A549 (cell line): ENCODE results near the gene LEFTY1. TPM values are rescaled to one million over a fixed set of nuclear protein-coding genes. Genes with fewer than 3 reads are reported as not detected.

ENCODE experiments used
- ATAC-seq, 2 experiments: fragments of 200-7000 bp in 1 of 2; fragments of >200 bp in 1 of 2; cut with Nextera tagmentation in 1 of 2; cut with Tn5 transposase in 1 of 2; 3 replicates each; pipeline versions ENCODE4 v1.8.0 to v1.9.1; 2018 to 2020; ENCODE audit warnings: mild to moderate bottlenecking in 1 of 2, moderate library complexity in 1 of 2
- CTCF ChIA-PET: fragments of 300-600 bp; sonication (Branson Sonifier 250); formaldehyde crosslinking; extraction: SDS; loops from one replicate; lab custom pipeline; 2021; ENCODE audit warnings: antibody characterized with exemption, inconsistent platforms; lab: Yijun Ruan, JAX
- POLR2A ChIA-PET: fragments of 350-600 bp; formaldehyde crosslinking; extraction: SDS; loops from one replicate; lab custom pipeline; 2021; ENCODE audit warnings: antibody characterized with exemption, inconsistent platforms; lab: Yijun Ruan, JAX
- DNase-seq, 2 experiments: peaks; one replicate each; pipeline versions ENCODE4 v3.0.0 to v3.0.0-alpha.2; 2011 to 2016; ENCODE audit warnings: low read depth in 1 of 2, low spot score in 1 of 2
- FAIRE-seq: peaks from 2 replicates; lab custom pipeline; 2011; peaks lifted over from hg19 to GRCh38; lab: Jason Lieb, UNC
- H3K27ac ChIP-seq, 2 experiments: fragments of >200 bp; sonication (Bioruptor Twin); formaldehyde crosslinking; 3 replicates each; pipeline ENCODE4 v1.5.1; 2016 to 2017
- H3K4me1 ChIP-seq: fragments of >200 bp; sonication (Bioruptor Twin); formaldehyde crosslinking; 3 replicates; pipeline ENCODE4 v1.6.1; 2016
- H3K4me2 ChIP-seq: fragments of >200 bp; sonication (Bioruptor Twin); formaldehyde crosslinking; 3 replicates; pipeline ENCODE4 v1.6.1; 2016
- H3K4me3 ChIP-seq: fragments of >200 bp; sonication (Bioruptor Twin); formaldehyde crosslinking; 3 replicates; pipeline ENCODE4 v1.5.1; 2016
- H3K9me3 ChIP-seq: fragments of >200 bp; sonication (Bioruptor Twin); formaldehyde crosslinking; 3 replicates; pipeline ENCODE4 v1.6.1; 2016
- CBX2 ChIP-seq: fragments of 200-600 bp; sonication (generic); IDR thresholded peaks from 2 replicates; pipeline ENCODE4 v1.6.1; 2016; ENCODE audit warnings: low read depth, mild to moderate bottlenecking, borderline replicate concordance
- CBX8 ChIP-seq: fragments of 200-600 bp; sonication (generic); IDR thresholded peaks from 2 replicates; pipeline ENCODE4 v1.6.1; 2016
- CEBPB ChIP-seq, 2 experiments: fragments of >200 bp in 1 of 2; sonication (Bioruptor Twin) in 1 of 2; formaldehyde crosslinking in 1 of 2; IDR thresholded peaks; 2 replicates each; pipeline ENCODE4 v1.6.1; 2012 to 2016
- CHD4 ChIP-seq: fragments of 200-600 bp; sonication (generic); IDR thresholded peaks from 2 replicates; pipeline ENCODE4 v1.6.1; 2016; ENCODE audit warnings: antibody characterized with exemption, mild to moderate bottlenecking, borderline replicate concordance
- EP300 ChIP-seq, 2 experiments: fragments of >200 bp; sonication (Bioruptor Twin); formaldehyde crosslinking; IDR thresholded peaks; 2 replicates in 1 of 2; 3 replicates in 1 of 2; pipeline ENCODE4 v1.6.1; 2016 to 2017
- ESRRA ChIP-seq: fragments of 150-350 bp; IDR thresholded peaks from 2 replicates; pipeline ENCODE4 v1.6.1; 2014; ENCODE audit warnings: mild to moderate bottlenecking, low read length, borderline replicate concordance
- FOXS1 ChIP-seq: fragments of 250-450 bp; sonication (Bioruptor Pico); IDR thresholded peaks from 2 replicates; pipeline ENCODE4 v1.5.0; 2020; ENCODE audit warnings: mild to moderate bottlenecking, moderate library complexity
- HMGXB4 ChIP-seq: fragments of 250-450 bp; sonication (Bioruptor Pico); IDR thresholded peaks from 2 replicates; pipeline ENCODE4 v1.5.0; 2021; ENCODE audit warnings: mild to moderate bottlenecking, moderate library complexity, borderline replicate concordance
- JUN ChIP-seq, 2 experiments: fragments of >200 bp; sonication (Bioruptor Twin); formaldehyde crosslinking; IDR thresholded peaks; 2 replicates in 1 of 2; 3 replicates in 1 of 2; pipeline ENCODE4 v1.6.1; 2016 to 2017
- KDM5A ChIP-seq: fragments of 200-600 bp; sonication (generic); IDR thresholded peaks from 2 replicates; pipeline ENCODE4 v1.6.1; 2016; ENCODE audit warnings: antibody characterized with exemption, mild to moderate bottlenecking
- MAX ChIP-seq: IDR thresholded peaks from 2 replicates; pipeline ENCODE4 v1.6.1; 2012
- MAZ ChIP-seq: fragments of 150-350 bp; IDR thresholded peaks from 2 replicates; pipeline ENCODE4 v1.6.1; 2014; ENCODE audit warnings: antibody characterized with exemption, low read depth, low read length, borderline replicate concordance
- NFE2L2 ChIP-seq: fragments of 150-350 bp; conservative IDR thresholded peaks from 2 replicates; pipeline ENCODE4 v1.6.1; 2014; ENCODE audit warnings: low read length
- PBX3 ChIP-seq: IDR thresholded peaks from 2 replicates; pipeline ENCODE4 v1.6.1; 2012
- POLR2A ChIP-seq: IDR thresholded peaks from 2 replicates; pipeline ENCODE4 v1.6.1; 2012; ENCODE audit warnings: mild to moderate bottlenecking, low read length
- RARB ChIP-seq: fragments of 250-450 bp; sonication (Bioruptor Pico); IDR thresholded peaks from 2 replicates; pipeline ENCODE4 v1.8.0; 2021; ENCODE audit warnings: mild to moderate bottlenecking, moderate library complexity
- RCOR1 ChIP-seq: fragments of 150-350 bp; IDR thresholded peaks from 2 replicates; pipeline ENCODE4 v1.6.1; 2014; ENCODE audit warnings: antibody characterized with exemption, low read length, low read depth
- RNF2 ChIP-seq: fragments of 200-600 bp; sonication (generic); IDR thresholded peaks from 2 replicates; pipeline ENCODE4 v1.6.1; 2016; ENCODE audit warnings: low read depth, mild to moderate bottlenecking, antibody characterized with exemption, moderate library complexity, borderline replicate concordance
- SMC3 ChIP-seq: fragments of >200 bp; sonication (Bioruptor Twin); formaldehyde crosslinking; IDR thresholded peaks from 3 replicates; pipeline ENCODE4 v1.6.1; 2018; ENCODE audit warnings: inconsistent platforms
- ZNF302 ChIP-seq: fragments of 250-450 bp; sonication (Bioruptor Pico); IDR thresholded peaks from 2 replicates; pipeline ENCODE4 v1.9.0; 2021; ENCODE audit warnings: inconsistent platforms, mild to moderate bottlenecking, moderate library complexity
- ZSCAN20 ChIP-seq: fragments of 250-450 bp; sonication (Bioruptor Pico); IDR thresholded peaks from 2 replicates; pipeline ENCODE4 v1.8.0; 2022; ENCODE audit warnings: mild to moderate bottlenecking, moderate library complexity
- WGBS: methylation state at CpG from one replicate; pipeline ENCODE4 v1.1.6; 2017; ENCODE audit errors: missing lambda C conversion rate; 5-methylcytosine and 5-hydroxymethylcytosine counted together
- polyA plus RNA-seq, 4 experiments: library from polyadenylated mRNA; depleted of rRNA in 3 of 4; stranded (reverse); fragments of >200 nt; fragmentation: RNase III in 1 of 4; extraction: RNeasy Plus Mini Kit Qiagen cat#74134 plus additional on column Dnase treatment in 1 of 4; gene quantifications; 2 replicates in 3 of 4; 3 replicates in 1 of 4; pipeline ENCODE4 v1.2.3, GENCODE V29; 2011 to 2017

The LEFTY1 gene
- polyA plus RNA-seq, 2 of the 4 experiments (the other 2 are of a cell fraction), result 0.10 to 1.00 TPM

GRCh38 chr1:225880636-225881035 is 8.3 kb downstream of the LEFTY1 start:
- no peak for DNase-seq
- Histone ChIP-seq H3K4me3 (no peak overlapping the region), H3K4me2 (peak overlapping the region; percentile 98; the same call in 1 of the 3 replicates), H3K9me3 (no peaks in the 10 kb centered on the region), H3K4me1 (peaks cover 26% of the 10 kb centered on the region), H3K27ac (peak overlapping the region in 1 of 2 experiments; percentile 95; a peak in 1 of 6 replicates)
- CTCF ChIA-PET, result interaction anchor here (1.1 to 19.4 kb wide), 9 partner anchors 10 to 406 kb away, joined by 3 to 207 read pairs (median 3); no protein-coding TSS in a partner anchor
- no peak for FAIRE-seq
- TF ChIP-seq HMGXB4 (CRISPR knock-in tag), result no peak
- no peak for ATAC-seq
- POLR2A ChIA-PET, result interaction anchor here (3.4 kb wide), 1 partner anchor 103 kb away, joined by 27 read pairs; the partner anchor contains the start of gene SRP9
- 86% methylated on average over 5 of the region's 5 CpGs for WGBS

GRCh38 chr1:225880222-225880588 is 8.7 kb downstream of the LEFTY1 start:
- FAIRE-seq (no peak), ATAC-seq (no peak), DNase-seq (no peak)
- no peaks in the 10 kb centered on the region for H3K9me3 ChIP-seq
- ChIA-PET CTCF (interaction anchor here (1.1 to 19.4 kb wide), 8 partner anchors 10 to 405 kb away, joined by 3 to 207 read pairs (median 5); no protein-coding TSS in a partner anchor), POLR2A (no interaction called here)
- no peak overlapping the region for H3K4me2 ChIP-seq
- H3K27ac ChIP-seq, result no peak overlapping the region
- H3K4me3 ChIP-seq, result no peak overlapping the region
- no peak for TF ChIP-seq ZSCAN20 (CRISPR knock-in tag)
- no peak for TF ChIP-seq RARB (CRISPR knock-in tag)
- TF ChIP-seq MAX, result no peak
- no peak for TF ChIP-seq RNF2
- no peak for TF ChIP-seq PBX3
- TF ChIP-seq CBX8, result no peak
- TF ChIP-seq EP300 (IDR thresholded peaks at IDR 0.05), result no peak
- TF ChIP-seq, all 56 proteins: peak for 0
- H3K4me1 ChIP-seq, result peaks cover 29% of the 10 kb centered on the region
- 95% methylated on average over 2 of the region's 2 CpGs for WGBS

GRCh38 chr1:225879521-225880221 is 9.3 kb downstream of the LEFTY1 start:
- H3K4me1 ChIP-seq, result peaks cover 29% of the 10 kb centered on the region
- no peak for TF ChIP-seq CBX2
- no peak for TF ChIP-seq CHD4
- no peak for TF ChIP-seq JUN (IDR thresholded peaks at IDR 0.05)
- no peak for TF ChIP-seq ZNF302 (CRISPR knock-in tag)
- no peak for TF ChIP-seq POLR2A
- no peak for TF ChIP-seq CEBPB (IDR thresholded peaks at IDR 0.05)
- TF ChIP-seq FOXS1 (CRISPR knock-in tag), result no peak
- no peak for TF ChIP-seq SMC3
- no peak for TF ChIP-seq RNF2
- TF ChIP-seq MAZ, result no peak
- no peak for TF ChIP-seq NFE2L2
- no peak for TF ChIP-seq KDM5A
- no peak for TF ChIP-seq ESRRA
- no peak for TF ChIP-seq RCOR1
- TF ChIP-seq RARB (CRISPR knock-in tag), result no peak
- no peak overlapping the region for H3K27ac ChIP-seq
- H3K9me3 ChIP-seq, result no peaks in the 10 kb centered on the region
- DNase-seq (no peak), ATAC-seq (no peak), FAIRE-seq (no peak)
- H3K4me3 ChIP-seq, result no peak overlapping the region
- ChIA-PET POLR2A (no interaction called here), CTCF (interaction anchor here (0.6 to 19.4 kb wide), 8 partner anchors 9 to 408 kb away, joined by 3 to 207 read pairs (median 6); no protein-coding TSS in a partner anchor)
- no peak overlapping the region for H3K4me2 ChIP-seq
- 87% methylated on average over 8 of the region's 8 CpGs for WGBS
